Tibial nerve (tissue), 4 donors: ENCODE data around the gene TDP1.

Experiments
- EP300 ChIP-seq, 2 donors: sonication (generic); formaldehyde crosslinking; IDR thresholded peaks; one replicate each; pipeline ENCODE4 v1.6.1; 2017; ENCODE audit warnings: antibody characterized with exemption in 2 of 2, mild to moderate bottlenecking in 1 of 2
- POLR2A ChIP-seq, 2 donors: fragments of 450-650 bp; IDR thresholded peaks; one replicate each; pipeline ENCODE4 v1.6.1; 2017; ENCODE audit warnings: antibody characterized with exemption in 2 of 2, mild to moderate bottlenecking in 2 of 2, moderate library complexity in 2 of 2
- TF ChIP-seq, protein P1 (sequence below), 5 experiments: fragments of 200-600 bp in 3 of 5; fragments of 450-650 bp in 2 of 5; sonication (generic) in 3 of 5; IDR thresholded peaks; one replicate each; pipeline ENCODE4 v1.5.1; 2016 to 2019; ENCODE audit warnings: antibody characterized with exemption in 5 of 5, mild to moderate bottlenecking in 3 of 5, moderate library complexity in 2 of 5

GRCh38 chr14:89912667-89913211 is 43.0 kb upstream of the TDP1 start:
- TF ChIP-seq, protein P1, sequence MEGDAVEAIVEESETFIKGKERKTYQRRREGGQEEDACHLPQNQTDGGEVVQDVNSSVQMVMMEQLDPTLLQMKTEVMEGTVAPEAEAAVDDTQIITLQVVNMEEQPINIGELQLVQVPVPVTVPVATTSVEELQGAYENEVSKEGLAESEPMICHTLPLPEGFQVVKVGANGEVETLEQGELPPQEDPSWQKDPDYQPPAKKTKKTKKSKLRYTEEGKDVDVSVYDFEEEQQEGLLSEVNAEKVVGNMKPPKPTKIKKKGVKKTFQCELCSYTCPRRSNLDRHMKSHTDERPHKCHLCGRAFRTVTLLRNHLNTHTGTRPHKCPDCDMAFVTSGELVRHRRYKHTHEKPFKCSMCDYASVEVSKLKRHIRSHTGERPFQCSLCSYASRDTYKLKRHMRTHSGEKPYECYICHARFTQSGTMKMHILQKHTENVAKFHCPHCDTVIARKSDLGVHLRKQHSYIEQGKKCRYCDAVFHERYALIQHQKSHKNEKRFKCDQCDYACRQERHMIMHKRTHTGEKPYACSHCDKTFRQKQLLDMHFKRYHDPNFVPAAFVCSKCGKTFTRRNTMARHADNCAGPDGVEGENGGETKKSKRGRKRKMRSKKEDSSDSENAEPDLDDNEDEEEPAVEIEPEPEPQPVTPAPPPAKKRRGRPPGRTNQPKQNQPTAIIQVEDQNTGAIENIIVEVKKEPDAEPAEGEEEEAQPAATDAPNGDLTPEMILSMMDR (IDR thresholded peaks at IDR 0.05): no peak
- no peak for TF ChIP-seq POLR2A (IDR thresholded peaks at IDR 0.05)
- peak in 1 of 2 donors; percentile 79 for TF ChIP-seq EP300 (IDR thresholded peaks at IDR 0.05)
